Esophagus squamous epithelium (tissue), 5 donors: ENCODE measurements around the gene RARS2. TPM values are rescaled to one million over a fixed set of nuclear protein-coding genes. Genes with fewer than 3 reads are reported as not detected.

Experiments
- DNase-seq: peaks from one replicate; lab custom pipeline; 2025; lab: John Stamatoyannopoulos, UW
- H3K27ac ChIP-seq, 4 donors: fragments of 200-600 bp; sonication (generic); one replicate each; pipeline ENCODE4 v1.5.1; 2016 to 2019; ENCODE audit warnings: mild to moderate bottlenecking in 1 of 4
- H3K27me3 ChIP-seq, 4 donors: fragments of 200-600 bp; sonication (generic); 1 replicate in 3 of 4; 2 replicates in 1 of 4; pipeline versions ENCODE4 v1.5.1 to v1.6.0; 2017 to 2021; ENCODE audit warnings: antibody characterized with exemption in 1 of 4
- H3K36me3 ChIP-seq, 3 donors: fragments of 200-600 bp; sonication (generic); one replicate each; pipeline ENCODE4 v1.5.1; 2016 to 2019
- H3K4me1 ChIP-seq, 3 donors: fragments of 200-600 bp; sonication (generic); one replicate each; pipeline ENCODE4 v1.5.1; 2017 to 2019
- H3K4me3 ChIP-seq, 4 donors: fragments of 200-600 bp; sonication (generic); 1 replicate in 3 of 4; 2 replicates in 1 of 4; pipeline ENCODE4 v1.5.1; 2016 to 2019; ENCODE audit warnings: mild to moderate bottlenecking in 2 of 4, moderate library complexity in 1 of 4
- H3K9me3 ChIP-seq, 3 donors: fragments of 200-600 bp; sonication (generic); one replicate each; pipeline ENCODE4 v1.5.1; 2016 to 2019
- CTCF ChIP-seq, 6 experiments: fragments of 450-650 bp in 4 of 6; fragments of 200-600 bp in 2 of 6; sonication (generic) in 2 of 6; IDR thresholded peaks; one replicate each; pipeline ENCODE4 v1.5.1; 2016 to 2019; ENCODE audit warnings: antibody characterized with exemption in 6 of 6, mild to moderate bottlenecking in 4 of 6, moderate library complexity in 4 of 6
- POLR2A ChIP-seq, 4 donors: fragments of 450-650 bp; IDR thresholded peaks; one replicate each; pipeline ENCODE4 v1.6.1; 2017; ENCODE audit warnings: antibody characterized with exemption in 4 of 4, mild to moderate bottlenecking in 4 of 4, moderate library complexity in 3 of 4
- WGBS, 2 donors: methylation state at CpG; one replicate each; pipeline ENCODE4 v1.1.5; 2018; 5-methylcytosine and 5-hydroxymethylcytosine counted together
- intact Hi-C: fragments of 100-400 bp; cut with DNase I; formaldehyde crosslinking; loops from one replicate; pipeline ENCODE4 v1.15.0; 2022
- total RNA-seq, 4 donors: library from RNA; depleted of rRNA; stranded (reverse); fragments of >200 nt; gene quantifications; one replicate each; pipeline ENCODE4 v1.1.0, GENCODE V29; 2016
- donor health status: DM: yes; HTN: yes; CAD: no.

The RARS2 gene
- total RNA-seq, 4 donors from 2014 or later: 9.6 to 24.1 (median 21.9) TPM

GRCh38 chr6:87574237-87574804 is 15.5 kb downstream of the RARS2 start:
- intact Hi-C loops: no loop called here
- 43 to 45% methylated on average over 2 of the region's 2 CpGs for WGBS, 2 donors

GRCh38 chr6:87573307-87574024 is 16.3 kb downstream of the RARS2 start:
- intact Hi-C loops: no loop called here
- H3K27ac ChIP-seq: no peak overlapping the region
- WGBS, 2 donors: 90 to 95% methylated on average over 5 of the region's 5 CpGs

More at GRCh38 chr6:87574237-87574804, 15.5 kb downstream of the RARS2 start:
- Histone ChIP-seq H3K9me3 (no peaks in the 10 kb centered on the region), H3K27me3 (no peaks in the 10 kb centered on the region), H3K4me1 (peaks cover 0 to 28% (median 6%) of the 10 kb centered on the region in 3 donors), H3K36me3 (peaks cover 0 to 9% (median 0%) of the 10 kb centered on the region in 3 donors), H3K4me3 (no peak overlapping the region), H3K27ac (no peak overlapping the region)
- no peak for DNase-seq
- TF ChIP-seq CTCF (IDR thresholded peaks at IDR 0.05): no peak
- no peak for TF ChIP-seq POLR2A (IDR thresholded peaks at IDR 0.05)

GRCh38 chr6:87572883-87573282 is 16.9 kb downstream of the RARS2 start:
- H3K36me3 ChIP-seq: peaks cover 0 to 14% (median 0%) of the 10 kb centered on the region in 3 donors
- H3K4me1 ChIP-seq: peaks cover 0 to 28% (median 6%) of the 10 kb centered on the region in 3 donors
- H3K27ac ChIP-seq: no peak overlapping the region
- H3K9me3 ChIP-seq: no peaks in the 10 kb centered on the region
- WGBS, 2 donors: 79 to 96% methylated on average over 3 of the region's 3 CpGs
- DNase-seq: no peak
- no peaks in the 10 kb centered on the region for H3K27me3 ChIP-seq
- intact Hi-C loops: no loop called here
- no peak overlapping the region for H3K4me3 ChIP-seq
- TF ChIP-seq POLR2A (IDR thresholded peaks at IDR 0.05) (no peak), CTCF (IDR thresholded peaks at IDR 0.05) (no peak)

More at GRCh38 chr6:87573307-87574024, 16.3 kb downstream of the RARS2 start:
- TF ChIP-seq POLR2A (IDR thresholded peaks at IDR 0.05): no peak
- no peak for TF ChIP-seq CTCF (IDR thresholded peaks at IDR 0.05)
- H3K36me3 ChIP-seq: peaks cover 0 to 8% (median 0%) of the 10 kb centered on the region in 3 donors
- DNase-seq: no peak
- H3K27me3 ChIP-seq: no peaks in the 10 kb centered on the region
- H3K9me3 ChIP-seq: no peaks in the 10 kb centered on the region
- no peak overlapping the region for H3K4me3 ChIP-seq
- H3K4me1 ChIP-seq: peaks cover 0 to 28% (median 6%) of the 10 kb centered on the region in 3 donors

GRCh38 chr6:87572021-87572420 is 17.8 kb downstream of the RARS2 start:
- intact Hi-C loops: no loop called here
- no peak for DNase-seq
- Histone ChIP-seq H3K9me3 (no peaks in the 10 kb centered on the region), H3K4me1 (peaks cover 0 to 28% (median 6%) of the 10 kb centered on the region in 3 donors), H3K4me3 (no peak overlapping the region), H3K27ac (no peak overlapping the region), H3K27me3 (no peaks in the 10 kb centered on the region), H3K36me3 (peaks cover 0 to 15% (median 0%) of the 10 kb centered on the region in 3 donors)
- 74 to 78% methylated on average over 4 of the region's 4 CpGs for WGBS, 2 donors
- TF ChIP-seq CTCF (IDR thresholded peaks at IDR 0.05) (no peak), POLR2A (IDR thresholded peaks at IDR 0.05) (no peak)

- no peaks in the 10 kb centered on the region for H3K9me3 ChIP-seq
- no peaks in the 10 kb centered on the region for H3K4me1 ChIP-seq
- H3K36me3 ChIP-seq: peaks cover 0 to 91% (median 9%) of the 10 kb centered on the region in 3 donors
- no peaks in the 10 kb centered on the region for H3K27me3 ChIP-seq
- TF ChIP-seq CTCF (IDR thresholded peaks at IDR 0.05): no peak
- TF ChIP-seq POLR2A (IDR thresholded peaks at IDR 0.05): no peak
- no peak overlapping the region for H3K4me3 ChIP-seq
- DNase-seq: no peak
- 83 to 89% methylated on average over 1 of the region's 1 CpG for WGBS, 2 donors
- H3K27ac ChIP-seq: no peak overlapping the region
- intact Hi-C loops: no loop called here
Measured at GRCh38 chr6:87561017-87561416, 28.8 kb downstream of the RARS2 start.
